GM23338 (cell line): Measurements from ENCODE around the gene SLC25A11. TPM values are rescaled to one million over a fixed set of nuclear protein-coding genes. Genes with fewer than 3 reads are reported as not detected.
A peak's percentile ranks its signal among the peaks of the same experiment; 100 is the strongest.

Source experiments
- ATAC-seq: fragments of 200-7000 bp; cut with Tn5 transposase; 3 replicates; pipeline ENCODE4 v1.9.1; 2020
- DNase-seq: peaks from one replicate; pipeline ENCODE4 v3.0.0-alpha.2; 2015; ENCODE audit warnings: low spot score
- H2AFZ ChIP-seq: fragments of 200-600 bp; sonication (generic); 2 replicates; pipeline ENCODE4 v1.8.0; 2016; ENCODE audit warnings: antibody characterized with exemption, mild to moderate bottlenecking, moderate library complexity
- H3F3A ChIP-seq: fragments of 200-600 bp; sonication (generic); replicated peaks from 2 replicates; pipeline ENCODE4 v1.8.0; 2017; ENCODE audit warnings: antibody characterized with exemption, mixed run types, low read depth
- H3K27ac ChIP-seq: fragments of 200-600 bp; sonication (generic); 2 replicates; pipeline ENCODE4 v1.6.1; 2016; ENCODE audit warnings: low read depth
- H3K27me3 ChIP-seq: fragments of 200-600 bp; sonication (generic); 2 replicates; pipeline ENCODE4 v1.8.0; 2016; ENCODE audit warnings: mild to moderate bottlenecking, mixed run types, moderate library complexity; ENCODE audit not compliant: insufficient read depth
- H3K36me3 ChIP-seq: fragments of 200-600 bp; sonication (generic); 2 replicates; pipeline ENCODE4 v1.8.0; 2016; ENCODE audit warnings: mild to moderate bottlenecking; ENCODE audit not compliant: insufficient read depth
- H3K4me1 ChIP-seq: fragments of 200-600 bp; sonication (generic); 2 replicates; pipeline ENCODE4 v1.8.0; 2016; ENCODE audit warnings: mild to moderate bottlenecking, moderate library complexity; ENCODE audit not compliant: insufficient read depth
- H3K4me2 ChIP-seq: fragments of 200-600 bp; sonication (generic); 2 replicates; pipeline ENCODE4 v1.7.1; 2017; ENCODE audit warnings: mixed run types
- H3K4me3 ChIP-seq: fragments of 200-600 bp; sonication (generic); 2 replicates; pipeline ENCODE4 v1.6.1; 2016; ENCODE audit warnings: mixed run types
- H3K79me2 ChIP-seq: fragments of 200-600 bp; sonication (generic); replicated peaks from 2 replicates; pipeline ENCODE4 v1.8.0; 2017; ENCODE audit warnings: mild to moderate bottlenecking; ENCODE audit not compliant: insufficient read depth
- H3K9me2 ChIP-seq: fragments of 200-600 bp; sonication (generic); 2 replicates; pipeline ENCODE4 v1.8.0; 2017; ENCODE audit not compliant: insufficient read depth
- H4K20me1 ChIP-seq: fragments of 200-600 bp; sonication (generic); replicated peaks from 2 replicates; pipeline ENCODE4 v1.8.0; 2017; ENCODE audit warnings: mild to moderate bottlenecking; ENCODE audit not compliant: insufficient read depth
- H3K27ac Mint-ChIP-seq: 2 replicates; pipeline ENCODE4 v1.8.0; 2020; ENCODE audit warnings: inconsistent platforms, mild to moderate bottlenecking, moderate library complexity, mixed read lengths
- H3K27me3 Mint-ChIP-seq: 3 replicates; pipeline ENCODE4 v1.8.0; 2022; ENCODE audit warnings: low read depth, mild to moderate bottlenecking, moderate library complexity, mixed read lengths, inconsistent platforms; ENCODE audit not compliant: insufficient read depth, poor library complexity
- H3K36me3 Mint-ChIP-seq: 3 replicates; pipeline ENCODE4 v1.8.0; 2021; ENCODE audit warnings: low read depth, mild to moderate bottlenecking, inconsistent platforms, moderate library complexity, mixed read lengths
- H3K4me1 Mint-ChIP-seq: 3 replicates; pipeline ENCODE4 v1.8.0; 2020; ENCODE audit warnings: mild to moderate bottlenecking, inconsistent platforms, mixed read lengths
- H3K4me3 Mint-ChIP-seq: 3 replicates; pipeline ENCODE4 v1.8.0; 2021; ENCODE audit warnings: moderate library complexity, mild to moderate bottlenecking, inconsistent platforms, mixed read lengths
- H3K9me3 Mint-ChIP-seq: 3 replicates; pipeline ENCODE4 v1.8.0; 2020; ENCODE audit warnings: moderate library complexity, mild to moderate bottlenecking, inconsistent platforms, mixed read lengths
- CREB1 ChIP-seq: fragments of 250-450 bp; sonication (Bioruptor Pico); IDR thresholded peaks from 2 replicates; pipeline ENCODE4 v1.5.0; 2020; ENCODE audit warnings: low read depth, mild to moderate bottlenecking, moderate library complexity
- EZH2 ChIP-seq: fragments of 200-600 bp; sonication (generic); IDR thresholded peaks from one replicate; pipeline ENCODE4 v1.8.0; 2017; ENCODE audit warnings: antibody characterized with exemption, mild to moderate bottlenecking, low read depth; ENCODE audit not compliant: unreplicated experiment
- EZH2phosphoT487 ChIP-seq: fragments of 200-600 bp; sonication (generic); IDR thresholded peaks from one replicate; pipeline ENCODE4 v1.8.1; 2018; ENCODE audit warnings: antibody characterized with exemption; ENCODE audit not compliant: unreplicated experiment
- POLR2AphosphoS5 ChIP-seq: IDR thresholded peaks from 2 replicates; pipeline ENCODE4 v1.6.1; 2016; ENCODE audit warnings: antibody characterized with exemption, low read depth
- STAT1 ChIP-seq: IDR thresholded peaks from one replicate; pipeline ENCODE4 v1.6.1; 2016; ENCODE audit warnings: antibody characterized with exemption; ENCODE audit not compliant: unreplicated experiment
- ZNF114 ChIP-seq: fragments of 250-450 bp; sonication (Bioruptor Pico); IDR thresholded peaks from 2 replicates; pipeline ENCODE4 v1.5.0; 2020; ENCODE audit warnings: mild to moderate bottlenecking, moderate library complexity
- ZNF331 ChIP-seq: fragments of 250-450 bp; sonication (Bioruptor Pico); IDR thresholded peaks from 2 replicates; pipeline ENCODE4 v1.5.0; 2020; ENCODE audit warnings: low read depth, mild to moderate bottlenecking, moderate library complexity
- polyA plus RNA-seq: library from polyadenylated mRNA; unstranded; fragments of >200 nt; fragmentation: Nextera tagmentation; extraction: Ambion mirVana; gene quantifications from 2 replicates; pipeline ENCODE4 v1.2.1, GENCODE V29; 2016
- total RNA-seq: library from RNA; depleted of rRNA; stranded (reverse); fragments of >200 nt; shearing (Covaris generic); gene quantifications from 2 replicates; pipeline ENCODE4 v1.2.3, GENCODE V29; 2014
- TF ChIP-seq, protein P1 (sequence below): IDR thresholded peaks from 2 replicates; pipeline ENCODE4 v1.6.1; 2016; ENCODE audit warnings: antibody characterized with exemption
- TF ChIP-seq, protein P2 (sequence below): fragments of 250-450 bp; sonication (Bioruptor Pico); IDR thresholded peaks from 2 replicates; pipeline ENCODE4 v1.5.0; 2020; ENCODE audit warnings: mild to moderate bottlenecking, moderate library complexity
- TF ChIP-seq, protein P3 (sequence below), 2 experiments: fragments of 200-600 bp in 1 of 2; sonication (generic) in 1 of 2; conservative IDR thresholded peaks; 2 replicates each; pipeline versions ENCODE4 v1.5.1 to v1.6.1; 2016 to 2017; ENCODE audit warnings: antibody characterized with exemption in 2 of 2, low read depth in 2 of 2, mild to moderate bottlenecking in 2 of 2, moderate library complexity in 1 of 2
- TF ChIP-seq, protein P4 (sequence below): IDR thresholded peaks from one replicate; pipeline ENCODE4 v1.6.1; 2018; ENCODE audit warnings: antibody characterized with exemption; ENCODE audit not compliant: unreplicated experiment

SLC25A11 gene
- total and polyA plus RNA-seq, 2 experiments from 2014 or later, result 37.8 to 73.6 TPM

DNA sequence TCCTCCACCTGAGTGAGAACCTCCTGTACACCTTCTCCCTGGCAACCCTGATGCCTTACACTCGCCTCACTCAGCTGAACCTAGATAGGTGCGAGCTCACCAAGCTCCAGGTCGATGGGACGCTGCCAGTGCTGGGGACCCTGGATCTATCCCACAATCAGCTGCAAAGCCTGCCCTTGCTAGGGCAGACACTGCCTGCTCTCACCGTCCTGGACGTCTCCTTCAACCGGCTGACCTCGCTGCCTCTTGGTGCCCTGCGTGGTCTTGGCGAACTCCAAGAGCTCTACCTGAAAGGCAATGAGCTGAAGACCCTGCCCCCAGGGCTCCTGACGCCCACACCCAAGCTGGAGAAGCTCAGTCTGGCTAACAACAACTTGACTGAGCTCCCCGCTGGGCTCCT is 7.1 kb downstream of the SLC25A11 start (continued):
- TF ChIP-seq, protein P1, sequence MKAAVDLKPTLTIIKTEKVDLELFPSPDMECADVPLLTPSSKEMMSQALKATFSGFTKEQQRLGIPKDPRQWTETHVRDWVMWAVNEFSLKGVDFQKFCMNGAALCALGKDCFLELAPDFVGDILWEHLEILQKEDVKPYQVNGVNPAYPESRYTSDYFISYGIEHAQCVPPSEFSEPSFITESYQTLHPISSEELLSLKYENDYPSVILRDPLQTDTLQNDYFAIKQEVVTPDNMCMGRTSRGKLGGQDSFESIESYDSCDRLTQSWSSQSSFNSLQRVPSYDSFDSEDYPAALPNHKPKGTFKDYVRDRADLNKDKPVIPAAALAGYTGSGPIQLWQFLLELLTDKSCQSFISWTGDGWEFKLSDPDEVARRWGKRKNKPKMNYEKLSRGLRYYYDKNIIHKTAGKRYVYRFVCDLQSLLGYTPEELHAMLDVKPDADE, result no peak
- TF ChIP-seq POLR2AphosphoS5, result no peak

DNA sequence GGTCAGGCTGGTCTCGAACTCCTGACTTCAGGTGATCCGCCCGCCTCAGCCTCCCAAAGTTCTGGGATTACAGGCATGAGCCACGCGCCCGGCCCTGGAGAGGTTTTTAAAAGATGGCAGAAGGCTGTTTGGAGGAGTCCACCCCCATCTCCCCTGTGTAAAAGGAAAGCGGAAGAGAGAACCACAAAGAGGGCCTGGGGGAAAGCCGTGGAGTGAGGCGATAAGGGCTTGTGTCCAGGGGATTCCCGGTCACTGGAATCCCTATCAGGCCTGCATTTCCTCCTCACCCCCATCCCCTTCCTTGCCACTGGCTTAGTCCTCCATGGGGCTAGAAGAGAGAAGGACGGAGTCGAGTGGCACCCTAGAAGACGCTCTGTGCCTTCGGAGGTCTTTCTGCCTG is 7.9 kb downstream of the SLC25A11 start, which contains the start of gene GP1BA:
TSS of gene GP1BA (plus strand) at position 315 of the 400 bp plus-strand sequence. CDS start 328 bp downstream, outside the sequence.
- Histone ChIP-seq H3K27ac (no peak within 1 kb of the TSS), H3K4me1 (no peaks in the 10 kb centered on the region), H3K36me3 (no peaks in the 10 kb centered on the region), H3K27me3 (no peaks in the 10 kb centered on the region), H3K4me2 (no peak within 1 kb of the TSS), H3K79me2 (no peaks in the 10 kb centered on the region), H3F3A (peaks cover 7% of the 10 kb centered on the region; the same call in 1 of the 2 replicates), H3K9me2 (no peaks in the 10 kb centered on the region), H2AFZ (no peak within 1 kb of the TSS), H3K4me3 (no peak within 1 kb of the TSS), H4K20me1 (no peaks in the 10 kb centered on the region)
- H3K9me3 Mint-ChIP-seq, result no peaks in the 10 kb centered on the region
- H3K27me3 Mint-ChIP-seq, result peaks cover 8% of the 10 kb centered on the region
- no peak within 1 kb of the TSS; the same call in 2 of the 3 replicates for H3K4me3 Mint-ChIP-seq
- peaks cover 31% of the 10 kb centered on the region for H3K36me3 Mint-ChIP-seq
- DNase-seq (no peak), ATAC-seq (no peak)
- H3K27ac Mint-ChIP-seq, result 0 out of 2 replicates have a peak within 1 kb of the TSS, but pooled peaks have one; percentile 41
- H3K4me1 Mint-ChIP-seq, result peaks cover 15% of the 10 kb centered on the region
- no peak for TF ChIP-seq ZNF331 (CRISPR knock-in tag)
- TF ChIP-seq EZH2, result no peak
- no peak for TF ChIP-seq STAT1
- TF ChIP-seq CREB1 (CRISPR knock-in tag), result no peak
- TF ChIP-seq, protein P1, result no peak
- TF ChIP-seq, protein P2, sequence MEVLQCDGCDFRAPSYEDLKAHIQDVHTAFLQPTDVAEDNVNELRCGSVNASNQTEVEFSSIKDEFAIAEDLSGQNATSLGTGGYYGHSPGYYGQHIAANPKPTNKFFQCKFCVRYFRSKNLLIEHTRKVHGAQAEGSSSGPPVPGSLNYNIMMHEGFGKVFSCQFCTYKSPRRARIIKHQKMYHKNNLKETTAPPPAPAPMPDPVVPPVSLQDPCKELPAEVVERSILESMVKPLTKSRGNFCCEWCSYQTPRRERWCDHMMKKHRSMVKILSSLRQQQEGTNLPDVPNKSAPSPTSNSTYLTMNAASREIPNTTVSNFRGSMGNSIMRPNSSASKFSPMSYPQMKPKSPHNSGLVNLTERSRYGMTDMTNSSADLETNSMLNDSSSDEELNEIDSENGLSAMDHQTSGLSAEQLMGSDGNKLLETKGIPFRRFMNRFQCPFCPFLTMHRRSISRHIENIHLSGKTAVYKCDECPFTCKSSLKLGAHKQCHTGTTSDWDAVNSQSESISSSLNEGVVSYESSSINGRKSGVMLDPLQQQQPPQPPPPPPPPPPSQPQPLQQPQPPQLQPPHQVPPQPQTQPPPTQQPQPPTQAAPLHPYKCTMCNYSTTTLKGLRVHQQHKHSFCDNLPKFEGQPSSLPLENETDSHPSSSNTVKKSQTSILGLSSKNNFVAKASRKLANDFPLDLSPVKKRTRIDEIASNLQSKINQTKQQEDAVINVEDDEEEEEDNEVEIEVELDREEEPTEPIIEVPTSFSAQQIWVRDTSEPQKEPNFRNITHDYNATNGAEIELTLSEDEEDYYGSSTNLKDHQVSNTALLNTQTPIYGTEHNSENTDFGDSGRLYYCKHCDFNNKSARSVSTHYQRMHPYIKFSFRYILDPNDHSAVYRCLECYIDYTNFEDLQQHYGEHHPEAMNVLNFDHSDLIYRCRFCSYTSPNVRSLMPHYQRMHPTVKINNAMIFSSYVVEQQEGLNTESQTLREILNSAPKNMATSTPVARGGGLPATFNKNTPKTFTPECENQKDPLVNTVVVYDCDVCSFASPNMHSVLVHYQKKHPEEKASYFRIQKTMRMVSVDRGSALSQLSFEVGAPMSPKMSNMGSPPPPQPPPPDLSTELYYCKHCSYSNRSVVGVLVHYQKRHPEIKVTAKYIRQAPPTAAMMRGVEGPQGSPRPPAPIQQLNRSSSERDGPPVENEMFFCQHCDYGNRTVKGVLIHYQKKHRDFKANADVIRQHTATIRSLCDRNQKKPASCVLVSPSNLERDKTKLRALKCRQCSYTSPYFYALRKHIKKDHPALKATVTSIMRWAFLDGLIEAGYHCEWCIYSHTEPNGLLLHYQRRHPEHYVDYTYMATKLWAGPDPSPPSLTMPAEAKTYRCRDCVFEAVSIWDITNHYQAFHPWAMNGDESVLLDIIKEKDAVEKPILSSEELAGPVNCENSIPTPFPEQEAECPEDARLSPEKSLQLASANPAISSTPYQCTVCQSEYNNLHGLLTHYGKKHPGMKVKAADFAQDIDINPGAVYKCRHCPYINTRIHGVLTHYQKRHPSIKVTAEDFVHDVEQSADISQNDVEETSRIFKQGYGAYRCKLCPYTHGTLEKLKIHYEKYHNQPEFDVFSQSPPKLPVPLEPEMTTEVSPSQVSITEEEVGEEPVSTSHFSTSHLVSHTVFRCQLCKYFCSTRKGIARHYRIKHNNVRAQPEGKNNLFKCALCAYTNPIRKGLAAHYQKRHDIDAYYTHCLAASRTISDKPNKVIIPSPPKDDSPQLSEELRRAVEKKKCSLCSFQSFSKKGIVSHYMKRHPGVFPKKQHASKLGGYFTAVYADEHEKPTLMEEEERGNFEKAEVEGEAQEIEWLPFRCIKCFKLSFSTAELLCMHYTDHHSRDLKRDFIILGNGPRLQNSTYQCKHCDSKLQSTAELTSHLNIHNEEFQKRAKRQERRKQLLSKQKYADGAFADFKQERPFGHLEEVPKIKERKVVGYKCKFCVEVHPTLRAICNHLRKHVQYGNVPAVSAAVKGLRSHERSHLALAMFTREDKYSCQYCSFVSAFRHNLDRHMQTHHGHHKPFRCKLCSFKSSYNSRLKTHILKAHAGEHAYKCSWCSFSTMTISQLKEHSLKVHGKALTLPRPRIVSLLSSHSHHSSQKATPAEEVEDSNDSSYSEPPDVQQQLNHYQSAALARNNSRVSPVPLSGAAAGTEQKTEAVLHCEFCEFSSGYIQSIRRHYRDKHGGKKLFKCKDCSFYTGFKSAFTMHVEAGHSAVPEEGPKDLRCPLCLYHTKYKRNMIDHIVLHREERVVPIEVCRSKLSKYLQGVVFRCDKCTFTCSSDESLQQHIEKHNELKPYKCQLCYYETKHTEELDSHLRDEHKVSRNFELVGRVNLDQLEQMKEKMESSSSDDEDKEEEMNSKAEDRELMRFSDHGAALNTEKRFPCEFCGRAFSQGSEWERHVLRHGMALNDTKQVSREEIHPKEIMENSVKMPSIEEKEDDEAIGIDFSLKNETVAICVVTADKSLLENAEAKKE (CRISPR knock-in tag), result no peak
- TF ChIP-seq POLR2AphosphoS5, result no peak
- TF ChIP-seq, protein P3, sequence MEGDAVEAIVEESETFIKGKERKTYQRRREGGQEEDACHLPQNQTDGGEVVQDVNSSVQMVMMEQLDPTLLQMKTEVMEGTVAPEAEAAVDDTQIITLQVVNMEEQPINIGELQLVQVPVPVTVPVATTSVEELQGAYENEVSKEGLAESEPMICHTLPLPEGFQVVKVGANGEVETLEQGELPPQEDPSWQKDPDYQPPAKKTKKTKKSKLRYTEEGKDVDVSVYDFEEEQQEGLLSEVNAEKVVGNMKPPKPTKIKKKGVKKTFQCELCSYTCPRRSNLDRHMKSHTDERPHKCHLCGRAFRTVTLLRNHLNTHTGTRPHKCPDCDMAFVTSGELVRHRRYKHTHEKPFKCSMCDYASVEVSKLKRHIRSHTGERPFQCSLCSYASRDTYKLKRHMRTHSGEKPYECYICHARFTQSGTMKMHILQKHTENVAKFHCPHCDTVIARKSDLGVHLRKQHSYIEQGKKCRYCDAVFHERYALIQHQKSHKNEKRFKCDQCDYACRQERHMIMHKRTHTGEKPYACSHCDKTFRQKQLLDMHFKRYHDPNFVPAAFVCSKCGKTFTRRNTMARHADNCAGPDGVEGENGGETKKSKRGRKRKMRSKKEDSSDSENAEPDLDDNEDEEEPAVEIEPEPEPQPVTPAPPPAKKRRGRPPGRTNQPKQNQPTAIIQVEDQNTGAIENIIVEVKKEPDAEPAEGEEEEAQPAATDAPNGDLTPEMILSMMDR (conservative IDR thresholded peaks at IDR 0.05; ENCODE audit: low read depth in 2 of 2), result no peak
- TF ChIP-seq, protein P4, sequence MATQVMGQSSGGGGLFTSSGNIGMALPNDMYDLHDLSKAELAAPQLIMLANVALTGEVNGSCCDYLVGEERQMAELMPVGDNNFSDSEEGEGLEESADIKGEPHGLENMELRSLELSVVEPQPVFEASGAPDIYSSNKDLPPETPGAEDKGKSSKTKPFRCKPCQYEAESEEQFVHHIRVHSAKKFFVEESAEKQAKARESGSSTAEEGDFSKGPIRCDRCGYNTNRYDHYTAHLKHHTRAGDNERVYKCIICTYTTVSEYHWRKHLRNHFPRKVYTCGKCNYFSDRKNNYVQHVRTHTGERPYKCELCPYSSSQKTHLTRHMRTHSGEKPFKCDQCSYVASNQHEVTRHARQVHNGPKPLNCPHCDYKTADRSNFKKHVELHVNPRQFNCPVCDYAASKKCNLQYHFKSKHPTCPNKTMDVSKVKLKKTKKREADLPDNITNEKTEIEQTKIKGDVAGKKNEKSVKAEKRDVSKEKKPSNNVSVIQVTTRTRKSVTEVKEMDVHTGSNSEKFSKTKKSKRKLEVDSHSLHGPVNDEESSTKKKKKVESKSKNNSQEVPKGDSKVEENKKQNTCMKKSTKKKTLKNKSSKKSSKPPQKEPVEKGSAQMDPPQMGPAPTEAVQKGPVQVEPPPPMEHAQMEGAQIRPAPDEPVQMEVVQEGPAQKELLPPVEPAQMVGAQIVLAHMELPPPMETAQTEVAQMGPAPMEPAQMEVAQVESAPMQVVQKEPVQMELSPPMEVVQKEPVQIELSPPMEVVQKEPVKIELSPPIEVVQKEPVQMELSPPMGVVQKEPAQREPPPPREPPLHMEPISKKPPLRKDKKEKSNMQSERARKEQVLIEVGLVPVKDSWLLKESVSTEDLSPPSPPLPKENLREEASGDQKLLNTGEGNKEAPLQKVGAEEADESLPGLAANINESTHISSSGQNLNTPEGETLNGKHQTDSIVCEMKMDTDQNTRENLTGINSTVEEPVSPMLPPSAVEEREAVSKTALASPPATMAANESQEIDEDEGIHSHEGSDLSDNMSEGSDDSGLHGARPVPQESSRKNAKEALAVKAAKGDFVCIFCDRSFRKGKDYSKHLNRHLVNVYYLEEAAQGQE, result no peak
- TF ChIP-seq EZH2phosphoT487, result no peak
- TF ChIP-seq ZNF114, result no peak
